Esophagus squamous epithelium (tissue), 5 donors: ENCODE measurements around the gene LIG1. TPM values are rescaled to one million over a fixed set of nuclear protein-coding genes. Genes with fewer than 3 reads are reported as not detected.

Source experiments
- DNase-seq: peaks from one replicate; lab custom pipeline; 2025; lab: John Stamatoyannopoulos, UW
- H3K27ac ChIP-seq, 4 donors: fragments of 200-600 bp; sonication (generic); one replicate each; pipeline ENCODE4 v1.5.1; 2016 to 2019; ENCODE audit warnings: mild to moderate bottlenecking in 1 of 4
- H3K27me3 ChIP-seq, 4 donors: fragments of 200-600 bp; sonication (generic); 1 replicate in 3 of 4; 2 replicates in 1 of 4; pipeline versions ENCODE4 v1.5.1 to v1.6.0; 2017 to 2021; ENCODE audit warnings: antibody characterized with exemption in 1 of 4
- H3K36me3 ChIP-seq, 3 donors: fragments of 200-600 bp; sonication (generic); one replicate each; pipeline ENCODE4 v1.5.1; 2016 to 2019
- H3K4me1 ChIP-seq, 3 donors: fragments of 200-600 bp; sonication (generic); one replicate each; pipeline ENCODE4 v1.5.1; 2017 to 2019
- H3K4me3 ChIP-seq, 4 donors: fragments of 200-600 bp; sonication (generic); 1 replicate in 3 of 4; 2 replicates in 1 of 4; pipeline ENCODE4 v1.5.1; 2016 to 2019; ENCODE audit warnings: mild to moderate bottlenecking in 2 of 4, moderate library complexity in 1 of 4
- H3K9me3 ChIP-seq, 3 donors: fragments of 200-600 bp; sonication (generic); one replicate each; pipeline ENCODE4 v1.5.1; 2016 to 2019
- CTCF ChIP-seq, 6 experiments: fragments of 450-650 bp in 4 of 6; fragments of 200-600 bp in 2 of 6; sonication (generic) in 2 of 6; IDR thresholded peaks; one replicate each; pipeline ENCODE4 v1.5.1; 2016 to 2019; ENCODE audit warnings: antibody characterized with exemption in 6 of 6, mild to moderate bottlenecking in 4 of 6, moderate library complexity in 4 of 6
- POLR2A ChIP-seq, 4 donors: fragments of 450-650 bp; IDR thresholded peaks; one replicate each; pipeline ENCODE4 v1.6.1; 2017; ENCODE audit warnings: antibody characterized with exemption in 4 of 4, mild to moderate bottlenecking in 4 of 4, moderate library complexity in 3 of 4
- WGBS, 2 donors: methylation state at CpG; one replicate each; pipeline ENCODE4 v1.1.5; 2018; 5-methylcytosine and 5-hydroxymethylcytosine counted together
- intact Hi-C: fragments of 100-400 bp; cut with DNase I; formaldehyde crosslinking; loops from one replicate; pipeline ENCODE4 v1.15.0; 2022
- total RNA-seq, 4 donors: library from RNA; depleted of rRNA; stranded (reverse); fragments of >200 nt; gene quantifications; one replicate each; pipeline ENCODE4 v1.1.0, GENCODE V29; 2016
- donor health status: DM: yes; HTN: yes; CAD: no.

The LIG1 gene
- total RNA-seq, 4 donors from 2014 or later, result 25.7 to 44.3 (median 31.1) TPM

- Histone ChIP-seq H3K4me3 (no peak overlapping the region), H3K27ac (no peak overlapping the region)
Observed at GRCh38 chr19:48206397-48207093, 36.4 kb upstream of the LIG1 start.

GRCh38 chr19:48203794-48204628 lies 33.9 kb upstream of the LIG1 start:
- DNase-seq, result peak; percentile 62
- peak overlapping the region; percentile 63 to 79 (median 70) for H3K4me3 ChIP-seq
- 0 to 1% methylated on average over 21 to 23 of the region's 34 CpGs for WGBS, 2 donors
- no peaks in the 10 kb centered on the region for H3K9me3 ChIP-seq
- TF ChIP-seq CTCF (IDR thresholded peaks at IDR 0.05), result peak in 1 of 6 experiments; percentile 54
- TF ChIP-seq POLR2A (IDR thresholded peaks at IDR 0.05), result peak in 2 of 4 donors; percentile 22 to 57
- no peaks in the 10 kb centered on the region for H3K36me3 ChIP-seq
- peaks cover 0 to 20% (median 11%) of the 10 kb centered on the region in 3 donors for H3K4me1 ChIP-seq
- H3K27me3 ChIP-seq, result no peaks in the 10 kb centered on the region
- peak overlapping the region; percentile 57 to 83 (median 72) for H3K27ac ChIP-seq
- intact Hi-C loops, result no loop called here

More at GRCh38 chr19:48206397-48207093, 36.4 kb upstream of the LIG1 start:
- intact Hi-C loops, result no loop called here
- TF ChIP-seq POLR2A (IDR thresholded peaks at IDR 0.05), result no peak
- TF ChIP-seq CTCF (IDR thresholded peaks at IDR 0.05), result no peak
- Histone ChIP-seq H3K4me1 (peaks cover 0 to 20% (median 11%) of the 10 kb centered on the region in 3 donors), H3K27me3 (no peaks in the 10 kb centered on the region), H3K36me3 (peaks cover 0 to 10% (median 0%) of the 10 kb centered on the region in 3 donors), H3K9me3 (no peaks in the 10 kb centered on the region)
- 75 to 79% methylated on average over 9 of the region's 9 CpGs for WGBS, 2 donors
- DNase-seq, result no peak

- WGBS, 2 donors, result 3 to 5% methylated on average over 5 of the region's 5 CpGs
- TF ChIP-seq POLR2A (IDR thresholded peaks at IDR 0.05) (no peak), CTCF (IDR thresholded peaks at IDR 0.05) (no peak)
Observed at GRCh38 chr19:48203222-48203793, 33.2 kb upstream of the LIG1 start.

GRCh38 chr19:48196933-48197665 lies 27.0 kb upstream of the LIG1 start:
- H3K4me3 ChIP-seq, result no peak overlapping the region
- TF ChIP-seq POLR2A (IDR thresholded peaks at IDR 0.05) (no peak), CTCF (IDR thresholded peaks at IDR 0.05) (no peak)
- H3K9me3 ChIP-seq, result no peaks in the 10 kb centered on the region
- no peak overlapping the region for H3K27ac ChIP-seq
- H3K36me3 ChIP-seq, result peaks cover 0 to 8% (median 0%) of the 10 kb centered on the region in 3 donors
- intact Hi-C loops, result no loop called here
- WGBS, 2 donors, result 36 to 39% methylated on average over 13 of the region's 13 CpGs
- H3K27me3 ChIP-seq, result peaks cover 0 to 4% (median 0%) of the 10 kb centered on the region in 4 donors
- peaks cover 0 to 13% (median 0%) of the 10 kb centered on the region in 3 donors for H3K4me1 ChIP-seq
- DNase-seq, result no peak

More at GRCh38 chr19:48203222-48203793, 33.2 kb upstream of the LIG1 start:
- intact Hi-C loops, result no loop called here
- peak overlapping the region; percentile 57 to 83 (median 72) for H3K27ac ChIP-seq
- H3K36me3 ChIP-seq, result no peaks in the 10 kb centered on the region
- peaks cover 0 to 20% (median 11%) of the 10 kb centered on the region in 3 donors for H3K4me1 ChIP-seq
- no peak for DNase-seq
- H3K4me3 ChIP-seq, result peak overlapping the region; percentile 63 to 79 (median 70)
- no peaks in the 10 kb centered on the region for H3K9me3 ChIP-seq
- H3K27me3 ChIP-seq, result no peaks in the 10 kb centered on the region
